ENCODE data around the gene MTHFD1. TPM values are rescaled to one million over a fixed set of nuclear protein-coding genes. Genes with fewer than 3 reads are reported as not detected.

Gene MTHFD1
- polyA plus RNA-seq, 1 of the 3 experiments (the other 2 are of a cell fraction), result 31.0 TPM

DNA sequence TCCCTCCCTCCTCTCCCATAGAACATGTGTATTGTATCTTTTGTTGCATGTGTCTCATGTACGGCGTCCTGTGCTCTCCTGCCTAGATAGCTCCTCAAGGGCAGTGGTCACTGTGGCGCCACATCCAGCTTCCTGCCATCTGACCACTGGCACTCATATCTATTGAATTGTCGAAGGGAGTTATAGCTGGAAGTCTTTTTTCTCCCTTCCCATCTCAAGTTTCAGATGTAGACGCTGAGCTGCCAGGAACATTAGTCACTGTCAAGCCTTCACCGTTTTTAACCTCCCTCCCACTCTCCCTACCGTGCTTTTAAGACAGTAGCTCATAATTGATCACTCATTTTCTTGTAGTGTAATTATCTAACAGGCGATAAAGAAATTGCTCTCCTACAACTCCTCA lies 33.0 kb downstream of the MTHFD1 start (continued):
- TF ChIP-seq, protein P1, sequence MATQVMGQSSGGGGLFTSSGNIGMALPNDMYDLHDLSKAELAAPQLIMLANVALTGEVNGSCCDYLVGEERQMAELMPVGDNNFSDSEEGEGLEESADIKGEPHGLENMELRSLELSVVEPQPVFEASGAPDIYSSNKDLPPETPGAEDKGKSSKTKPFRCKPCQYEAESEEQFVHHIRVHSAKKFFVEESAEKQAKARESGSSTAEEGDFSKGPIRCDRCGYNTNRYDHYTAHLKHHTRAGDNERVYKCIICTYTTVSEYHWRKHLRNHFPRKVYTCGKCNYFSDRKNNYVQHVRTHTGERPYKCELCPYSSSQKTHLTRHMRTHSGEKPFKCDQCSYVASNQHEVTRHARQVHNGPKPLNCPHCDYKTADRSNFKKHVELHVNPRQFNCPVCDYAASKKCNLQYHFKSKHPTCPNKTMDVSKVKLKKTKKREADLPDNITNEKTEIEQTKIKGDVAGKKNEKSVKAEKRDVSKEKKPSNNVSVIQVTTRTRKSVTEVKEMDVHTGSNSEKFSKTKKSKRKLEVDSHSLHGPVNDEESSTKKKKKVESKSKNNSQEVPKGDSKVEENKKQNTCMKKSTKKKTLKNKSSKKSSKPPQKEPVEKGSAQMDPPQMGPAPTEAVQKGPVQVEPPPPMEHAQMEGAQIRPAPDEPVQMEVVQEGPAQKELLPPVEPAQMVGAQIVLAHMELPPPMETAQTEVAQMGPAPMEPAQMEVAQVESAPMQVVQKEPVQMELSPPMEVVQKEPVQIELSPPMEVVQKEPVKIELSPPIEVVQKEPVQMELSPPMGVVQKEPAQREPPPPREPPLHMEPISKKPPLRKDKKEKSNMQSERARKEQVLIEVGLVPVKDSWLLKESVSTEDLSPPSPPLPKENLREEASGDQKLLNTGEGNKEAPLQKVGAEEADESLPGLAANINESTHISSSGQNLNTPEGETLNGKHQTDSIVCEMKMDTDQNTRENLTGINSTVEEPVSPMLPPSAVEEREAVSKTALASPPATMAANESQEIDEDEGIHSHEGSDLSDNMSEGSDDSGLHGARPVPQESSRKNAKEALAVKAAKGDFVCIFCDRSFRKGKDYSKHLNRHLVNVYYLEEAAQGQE (IDR thresholded peaks at IDR 0.05; ENCODE audit: low read depth, low read length), result no peak
- TF ChIP-seq, protein P2, sequence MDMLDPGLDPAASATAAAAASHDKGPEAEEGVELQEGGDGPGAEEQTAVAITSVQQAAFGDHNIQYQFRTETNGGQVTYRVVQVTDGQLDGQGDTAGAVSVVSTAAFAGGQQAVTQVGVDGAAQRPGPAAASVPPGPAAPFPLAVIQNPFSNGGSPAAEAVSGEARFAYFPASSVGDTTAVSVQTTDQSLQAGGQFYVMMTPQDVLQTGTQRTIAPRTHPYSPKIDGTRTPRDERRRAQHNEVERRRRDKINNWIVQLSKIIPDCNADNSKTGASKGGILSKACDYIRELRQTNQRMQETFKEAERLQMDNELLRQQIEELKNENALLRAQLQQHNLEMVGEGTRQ (IDR thresholded peaks at IDR 0.05; ENCODE audit: borderline replicate concordance, low read depth, low read length), result no peak
- no peak for TF ChIP-seq FOXJ3 (CRISPR knock-in tag; IDR thresholded peaks at IDR 0.05)
- peak; percentile 27; the same call in 1 of the 2 replicates for TF ChIP-seq NFIC (IDR thresholded peaks at IDR 0.05; ENCODE audit: borderline replicate concordance)
- TF ChIP-seq, protein P3, sequence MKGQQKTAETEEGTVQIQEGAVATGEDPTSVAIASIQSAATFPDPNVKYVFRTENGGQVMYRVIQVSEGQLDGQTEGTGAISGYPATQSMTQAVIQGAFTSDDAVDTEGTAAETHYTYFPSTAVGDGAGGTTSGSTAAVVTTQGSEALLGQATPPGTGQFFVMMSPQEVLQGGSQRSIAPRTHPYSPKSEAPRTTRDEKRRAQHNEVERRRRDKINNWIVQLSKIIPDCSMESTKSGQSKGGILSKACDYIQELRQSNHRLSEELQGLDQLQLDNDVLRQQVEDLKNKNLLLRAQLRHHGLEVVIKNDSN (IDR thresholded peaks at IDR 0.05; ENCODE audit: borderline replicate concordance, low read depth), result no peak
- TF ChIP-seq MXI1 (IDR thresholded peaks at IDR 0.05; ENCODE audit: low read depth, low read length), result no peak
- TF ChIP-seq NRF1 (IDR thresholded peaks at IDR 0.05; ENCODE audit: low read depth, low read length), result no peak
- no peak for TF ChIP-seq RCOR1 (IDR thresholded peaks at IDR 0.05; ENCODE audit: low read length)

DNA sequence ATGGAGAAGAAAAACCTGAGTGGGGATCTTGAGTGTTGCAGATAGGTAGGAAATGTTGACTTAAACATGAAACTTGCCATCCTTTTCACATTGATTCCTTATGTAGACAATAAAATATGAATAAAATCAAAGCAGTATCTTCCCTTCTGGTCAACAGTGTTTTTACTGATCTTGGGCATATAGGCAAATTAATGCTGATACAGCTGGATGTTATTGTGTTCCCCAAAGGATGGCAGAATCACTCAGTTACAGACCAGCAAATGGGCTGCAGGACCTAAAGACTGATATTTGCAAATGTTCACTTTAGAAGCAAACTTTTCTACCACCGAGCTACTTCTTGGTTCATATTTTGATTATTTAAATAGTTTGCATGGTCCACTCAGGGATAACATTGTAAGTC lies 33.9 kb downstream of the MTHFD1 start:
- peak overlapping the region in 1 of 2 experiments; percentile 8; a peak in 1 of 4 replicates for H3K27ac ChIP-seq (ENCODE audit: low read depth in 2 of 2, low read length in 1 of 2)
- DNase-seq, result no peak
- no peaks in the 10 kb centered on the region for H3K9me3 ChIP-seq
- no peaks in the 10 kb centered on the region for H3K27me3 ChIP-seq (ENCODE audit: insufficient read depth)
- H4K20me1 ChIP-seq (ENCODE audit: insufficient read depth), result no peaks in the 10 kb centered on the region
- H3K9ac ChIP-seq, result no peak overlapping the region
- CTCF ChIA-PET, result interaction anchor here (1.2 to 9.4 kb wide), 2 partner anchors 8 to 56 kb away, joined by 6 to 84 read pairs; no protein-coding TSS in a partner anchor
- H3K36me3 ChIP-seq (replicated peaks in 1 of 2; ENCODE audit: control insufficient read depth in 1 of 2, insufficient read depth in 2 of 2, low read length in 1 of 2), result peaks cover 11 to 15% of the 10 kb centered on the region in 2 experiments
- no peaks in the 10 kb centered on the region; the same call in 1 of the 2 replicates for H3K79me2 ChIP-seq (ENCODE audit: insufficient read depth)
- no peak overlapping the region for H2AFZ ChIP-seq (ENCODE audit: low read depth)
- H3F3A ChIP-seq (replicated peaks; ENCODE audit: insufficient read depth), result peaks cover 19% of the 10 kb centered on the region
- no peak overlapping the region for H3K4me3 ChIP-seq (ENCODE audit: low read depth in 2 of 2, low read length in 1 of 2)
- no peaks in the 10 kb centered on the region for H3K9me2 ChIP-seq
- no peak overlapping the region for H3K4me2 ChIP-seq
- 94% methylated on average over 1 of the region's 1 CpG for WGBS (ENCODE audit: low lambda C conversion rate)
- POLR2A ChIA-PET, result interaction anchor here (1.8 kb wide), 1 partner anchor 34 kb away, joined by 4 read pairs; the partner anchor contains the start of gene MTHFD1
- peaks cover 0 to 10% of the 10 kb centered on the region in 2 experiments; a peak in 2 of 4 replicates for H3K4me1 ChIP-seq (ENCODE audit: control insufficient read depth in 1 of 2, insufficient read depth in 2 of 2, low read depth in 1 of 2, low read length in 1 of 2)
- no peak for TF ChIP-seq MXI1 (IDR thresholded peaks at IDR 0.05; ENCODE audit: low read depth, low read length)
- no peak for TF ChIP-seq GABPA (IDR thresholded peaks at IDR 0.05; ENCODE audit: low read depth)
- no peak for TF ChIP-seq SIN3A (IDR thresholded peaks at IDR 0.05; ENCODE audit: borderline replicate concordance, low read depth, low read length)
- TF ChIP-seq ELF1 (IDR thresholded peaks at IDR 0.05), result no peak
- TF ChIP-seq TEAD4 (IDR thresholded peaks at IDR 0.05; ENCODE audit: borderline replicate concordance, insufficient read depth), result no peak
- TF ChIP-seq RAD21 (IDR thresholded peaks at IDR 0.05; ENCODE audit: low read length), result no peak
- no peak for TF ChIP-seq RFX5 (IDR thresholded peaks at IDR 0.05; ENCODE audit: low read length)
- TF ChIP-seq, protein P4, sequence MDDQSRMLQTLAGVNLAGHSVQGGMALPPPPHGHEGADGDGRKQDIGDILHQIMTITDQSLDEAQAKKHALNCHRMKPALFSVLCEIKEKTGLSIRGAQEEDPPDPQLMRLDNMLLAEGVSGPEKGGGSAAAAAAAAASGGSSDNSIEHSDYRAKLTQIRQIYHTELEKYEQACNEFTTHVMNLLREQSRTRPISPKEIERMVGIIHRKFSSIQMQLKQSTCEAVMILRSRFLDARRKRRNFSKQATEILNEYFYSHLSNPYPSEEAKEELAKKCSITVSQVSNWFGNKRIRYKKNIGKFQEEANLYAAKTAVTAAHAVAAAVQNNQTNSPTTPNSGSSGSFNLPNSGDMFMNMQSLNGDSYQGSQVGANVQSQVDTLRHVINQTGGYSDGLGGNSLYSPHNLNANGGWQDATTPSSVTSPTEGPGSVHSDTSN (IDR thresholded peaks at IDR 0.05), result no peak
- TF ChIP-seq MEF2A (IDR thresholded peaks at IDR 0.05; ENCODE audit: borderline replicate concordance, low read depth), result no peak
- TF ChIP-seq RCOR1 (IDR thresholded peaks at IDR 0.05; ENCODE audit: low read length), result no peak
- TF ChIP-seq FOSL2 (IDR thresholded peaks at IDR 0.05; ENCODE audit: borderline replicate concordance, low read depth), result no peak
- TF ChIP-seq, protein P2 (IDR thresholded peaks at IDR 0.05; ENCODE audit: borderline replicate concordance, low read depth, low read length), result no peak
- no peak for TF ChIP-seq EP300 (IDR thresholded peaks at IDR 0.05; ENCODE audit: borderline replicate concordance in 1 of 2, low read depth in 1 of 2, low read length in 1 of 2)
- TF ChIP-seq FOXM1 (IDR thresholded peaks at IDR 0.05; ENCODE audit: low read depth), result no peak
- TF ChIP-seq, protein P5, sequence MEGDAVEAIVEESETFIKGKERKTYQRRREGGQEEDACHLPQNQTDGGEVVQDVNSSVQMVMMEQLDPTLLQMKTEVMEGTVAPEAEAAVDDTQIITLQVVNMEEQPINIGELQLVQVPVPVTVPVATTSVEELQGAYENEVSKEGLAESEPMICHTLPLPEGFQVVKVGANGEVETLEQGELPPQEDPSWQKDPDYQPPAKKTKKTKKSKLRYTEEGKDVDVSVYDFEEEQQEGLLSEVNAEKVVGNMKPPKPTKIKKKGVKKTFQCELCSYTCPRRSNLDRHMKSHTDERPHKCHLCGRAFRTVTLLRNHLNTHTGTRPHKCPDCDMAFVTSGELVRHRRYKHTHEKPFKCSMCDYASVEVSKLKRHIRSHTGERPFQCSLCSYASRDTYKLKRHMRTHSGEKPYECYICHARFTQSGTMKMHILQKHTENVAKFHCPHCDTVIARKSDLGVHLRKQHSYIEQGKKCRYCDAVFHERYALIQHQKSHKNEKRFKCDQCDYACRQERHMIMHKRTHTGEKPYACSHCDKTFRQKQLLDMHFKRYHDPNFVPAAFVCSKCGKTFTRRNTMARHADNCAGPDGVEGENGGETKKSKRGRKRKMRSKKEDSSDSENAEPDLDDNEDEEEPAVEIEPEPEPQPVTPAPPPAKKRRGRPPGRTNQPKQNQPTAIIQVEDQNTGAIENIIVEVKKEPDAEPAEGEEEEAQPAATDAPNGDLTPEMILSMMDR (IDR thresholded peaks at IDR 0.05), result no peak
- no peak for TF ChIP-seq JUND (IDR thresholded peaks at IDR 0.05)
- no peak for TF ChIP-seq YY1 (IDR thresholded peaks at IDR 0.05; ENCODE audit: low read depth)
- no peak for TF ChIP-seq GATA2 (CRISPR knock-in tag; IDR thresholded peaks at IDR 0.05)

Data from SK-N-SH (cell line).